Activated CD8-positive, alpha-beta T cell treated with anti-CD3 and anti-CD28 coated beads for 36 hours (primary cell): Measurements from ENCODE around the gene TROAP. TPM values are rescaled to one million over a fixed set of nuclear protein-coding genes. Genes with fewer than 3 reads are reported as not detected.
A peak's percentile ranks its signal among the peaks of the same experiment; 100 is the strongest.
"Not testable (repeated sequence)": the region's sequence is repeated elsewhere in the genome, so short reads cannot be mapped to it uniquely, and the experiment has no call there.

Source experiments
- ATAC-seq: fragments of 200-7000 bp; cut with Tn5 transposase; one replicate; pipeline ENCODE4 v1.10.0; 2021; ENCODE audit warnings: mild to moderate bottlenecking, moderate library complexity
- CTCF ChIA-PET: fragments of 350-600 bp; sonication (Branson Sonifier 250); formaldehyde crosslinking; loops from one replicate; lab custom pipeline; 2021; ENCODE audit warnings: antibody characterized with exemption; lab: Charles Lee
- POLR2A ChIA-PET: fragments of 350-600 bp; sonication (Branson Sonifier 250); formaldehyde crosslinking; loops from one replicate; lab custom pipeline; 2021; ENCODE audit warnings: antibody characterized with exemption; lab: Charles Lee
- DNase-seq: peaks from one replicate; pipeline ENCODE4 v3.0.0-alpha.2; 2020
- H3K27ac Mint-ChIP-seq: one replicate; pipeline ENCODE4 v1.8.0; 2021; ENCODE audit warnings: mild to moderate bottlenecking, mixed read lengths
- H3K27me3 Mint-ChIP-seq: one replicate; pipeline ENCODE4 v1.8.0; 2021; ENCODE audit warnings: mixed read lengths
- H3K36me3 Mint-ChIP-seq: one replicate; pipeline ENCODE4 v1.8.0; 2021; ENCODE audit warnings: low read depth, mixed read lengths
- H3K4me1 Mint-ChIP-seq: one replicate; pipeline ENCODE4 v1.8.0; 2021; ENCODE audit warnings: low read depth, mixed read lengths
- H3K4me3 Mint-ChIP-seq: one replicate; pipeline ENCODE4 v1.8.0; 2021; ENCODE audit warnings: mild to moderate bottlenecking, moderate library complexity, mixed read lengths
- H3K9me3 Mint-ChIP-seq: one replicate; pipeline ENCODE4 v1.8.0; 2021; ENCODE audit warnings: mixed read lengths
- intact Hi-C: fragments of 100-400 bp; cut with micrococcal nuclease; formaldehyde crosslinking; loops from one replicate; pipeline ENCODE4 v1.10.0; 2022
- total RNA-seq, 2 experiments: library from RNA; stranded (reverse); gene quantifications; one replicate each; pipeline ENCODE4 v1.2.3, GENCODE V29; 2021
- TF ChIP-seq, protein P1 (sequence below): fragments of 200-600 bp; IDR thresholded peaks from one replicate; pipeline ENCODE4 v1.8.0; 2022; ENCODE audit warnings: antibody characterized with exemption, mild to moderate bottlenecking

TROAP gene
- total RNA-seq, 2 experiments from 2014 or later, result 46.6 to 52.6 TPM

DNA sequence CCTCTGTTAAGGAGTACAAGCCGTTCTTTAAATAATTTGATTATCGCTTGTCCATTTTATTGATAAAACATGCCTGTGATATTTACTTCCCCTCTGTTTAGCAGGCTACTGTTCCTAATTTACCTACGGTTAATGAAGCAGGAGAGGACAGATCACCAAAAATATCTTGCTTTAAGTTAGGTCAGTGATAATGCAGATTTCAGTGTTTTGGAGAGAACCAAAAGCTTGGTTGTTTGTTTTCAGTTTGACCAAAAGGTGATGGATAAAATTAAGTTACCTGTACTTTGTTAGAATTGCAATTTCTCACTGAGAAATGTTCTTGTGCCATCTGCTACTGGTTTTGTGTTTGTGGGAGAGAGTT is 45.2 kb downstream of the TROAP start:
- Mint-ChIP-seq H3K4me1 (peaks cover 29% of the 10 kb centered on the region), H3K27me3 (no peaks in the 10 kb centered on the region), H3K4me3 (peak overlapping the region; percentile 74), H3K27ac (peak overlapping the region; percentile 55), H3K36me3 (no peaks in the 10 kb centered on the region), H3K9me3 (no peaks in the 10 kb centered on the region)
- ATAC-seq (no peak), DNase-seq (no peak)
- ChIA-PET CTCF (interaction anchor here (0.8 to 6.2 kb wide), 5 partner anchors 10 to 151 kb away, joined by 3 to 67 read pairs (median 20); partner anchors contain the start of gene TROAP), POLR2A (interaction anchor here (0.7 to 1.2 kb wide), 2 partner anchors 39 to 357 kb away, joined by 3 to 6 read pairs; no protein-coding TSS in a partner anchor)
- intact Hi-C loops, result no loop called here
- TF ChIP-seq, protein P1, sequence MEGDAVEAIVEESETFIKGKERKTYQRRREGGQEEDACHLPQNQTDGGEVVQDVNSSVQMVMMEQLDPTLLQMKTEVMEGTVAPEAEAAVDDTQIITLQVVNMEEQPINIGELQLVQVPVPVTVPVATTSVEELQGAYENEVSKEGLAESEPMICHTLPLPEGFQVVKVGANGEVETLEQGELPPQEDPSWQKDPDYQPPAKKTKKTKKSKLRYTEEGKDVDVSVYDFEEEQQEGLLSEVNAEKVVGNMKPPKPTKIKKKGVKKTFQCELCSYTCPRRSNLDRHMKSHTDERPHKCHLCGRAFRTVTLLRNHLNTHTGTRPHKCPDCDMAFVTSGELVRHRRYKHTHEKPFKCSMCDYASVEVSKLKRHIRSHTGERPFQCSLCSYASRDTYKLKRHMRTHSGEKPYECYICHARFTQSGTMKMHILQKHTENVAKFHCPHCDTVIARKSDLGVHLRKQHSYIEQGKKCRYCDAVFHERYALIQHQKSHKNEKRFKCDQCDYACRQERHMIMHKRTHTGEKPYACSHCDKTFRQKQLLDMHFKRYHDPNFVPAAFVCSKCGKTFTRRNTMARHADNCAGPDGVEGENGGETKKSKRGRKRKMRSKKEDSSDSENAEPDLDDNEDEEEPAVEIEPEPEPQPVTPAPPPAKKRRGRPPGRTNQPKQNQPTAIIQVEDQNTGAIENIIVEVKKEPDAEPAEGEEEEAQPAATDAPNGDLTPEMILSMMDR, result no peak

DNA sequence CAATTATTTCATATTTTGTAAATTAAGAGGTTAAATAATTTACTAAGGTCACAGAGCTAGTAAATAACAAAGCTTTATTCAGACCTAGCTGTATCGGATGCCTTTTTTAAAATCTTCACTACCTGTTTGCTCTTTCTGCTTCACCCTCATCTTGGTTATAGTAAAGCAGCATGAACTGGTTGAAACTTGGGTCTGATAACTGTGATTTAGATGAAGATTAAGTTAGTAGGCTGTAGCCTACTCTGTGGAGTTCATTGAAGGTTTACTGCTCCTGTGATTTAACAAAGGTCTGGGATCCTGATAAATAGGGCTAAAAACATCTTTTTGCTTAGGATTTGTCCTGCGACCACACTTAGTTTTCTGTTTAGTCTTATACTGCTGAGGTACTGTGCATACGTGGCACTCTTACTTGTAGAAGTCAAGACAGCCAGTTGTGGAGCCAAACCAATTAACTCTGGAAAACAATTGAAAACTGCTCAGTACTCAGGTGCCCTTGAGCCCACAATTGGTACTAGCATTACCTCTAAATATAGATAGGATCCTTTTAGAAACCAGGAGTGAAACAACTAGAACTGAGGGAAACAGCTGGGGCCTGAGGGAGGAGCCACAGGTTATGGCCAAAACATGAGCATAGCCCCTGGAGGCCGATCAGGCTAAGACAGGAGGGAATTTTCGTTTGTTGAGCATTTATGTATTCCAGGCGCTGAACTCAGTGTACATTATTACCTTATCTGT is 46.5 kb downstream of the TROAP start:
- Mint-ChIP-seq H3K27me3 (no peaks in the 10 kb centered on the region), H3K4me1 (peaks cover 29% of the 10 kb centered on the region), H3K4me3 (no peak overlapping the region), H3K9me3 (no peaks in the 10 kb centered on the region), H3K36me3 (no peaks in the 10 kb centered on the region), H3K27ac (no peak overlapping the region)
- CTCF ChIA-PET, result interaction anchor here (0.8 to 6.2 kb wide), 9 partner anchors 12 to 254 kb away, joined by 3 to 67 read pairs (median 4); partner anchors contain the start of genes DNAJC22 and PRPF40B
- TF ChIP-seq, protein P1, result peak; percentile 56
- ATAC-seq (no peak), DNase-seq (peak; percentile 70)
- POLR2A ChIA-PET, result interaction anchor here (1.0 kb wide), 1 partner anchor 10 kb away, joined by 3 read pairs; no protein-coding TSS in a partner anchor
- intact Hi-C loops, result no loop called here

DNA sequence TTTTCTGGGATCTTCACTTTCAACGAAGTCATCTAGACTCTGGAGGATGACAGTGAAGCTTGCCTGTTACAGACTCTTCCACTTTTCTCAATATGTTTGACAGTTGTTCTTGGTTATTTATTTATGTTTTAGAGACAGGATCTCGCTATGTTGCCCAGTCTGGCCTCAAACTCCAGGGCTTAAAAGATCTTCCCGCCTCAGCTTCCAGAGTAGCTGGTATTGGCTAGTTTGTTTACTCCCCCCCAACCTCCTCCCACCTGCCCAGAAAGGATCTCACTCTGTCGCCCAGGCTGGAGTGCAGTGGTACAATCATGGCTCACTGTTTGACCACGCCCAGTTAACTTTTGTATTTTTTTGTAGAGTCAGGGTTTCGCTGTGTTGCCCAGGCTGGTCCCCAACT is 47.5 kb downstream of the TROAP start:
- ChIA-PET CTCF (interaction anchor here (0.6 to 6.2 kb wide), 8 partner anchors 13 to 253 kb away, joined by 3 to 67 read pairs (median 4); partner anchors contain the start of gene PRPF40B), POLR2A (interaction anchor here (1.0 kb wide), 1 partner anchor 11 kb away, joined by 3 read pairs; no protein-coding TSS in a partner anchor)
- TF ChIP-seq, protein P1, result no peak
- H3K4me3 Mint-ChIP-seq, result no peak overlapping the region
- H3K9me3 Mint-ChIP-seq, result no peaks in the 10 kb centered on the region
- peaks cover 30% of the 10 kb centered on the region for H3K4me1 Mint-ChIP-seq
- no peak for DNase-seq
- no peaks in the 10 kb centered on the region for H3K36me3 Mint-ChIP-seq
- H3K27ac Mint-ChIP-seq, result no peak overlapping the region
- intact Hi-C loops, result no loop called here
- ATAC-seq, result no peak
- H3K27me3 Mint-ChIP-seq, result no peaks in the 10 kb centered on the region

DNA sequence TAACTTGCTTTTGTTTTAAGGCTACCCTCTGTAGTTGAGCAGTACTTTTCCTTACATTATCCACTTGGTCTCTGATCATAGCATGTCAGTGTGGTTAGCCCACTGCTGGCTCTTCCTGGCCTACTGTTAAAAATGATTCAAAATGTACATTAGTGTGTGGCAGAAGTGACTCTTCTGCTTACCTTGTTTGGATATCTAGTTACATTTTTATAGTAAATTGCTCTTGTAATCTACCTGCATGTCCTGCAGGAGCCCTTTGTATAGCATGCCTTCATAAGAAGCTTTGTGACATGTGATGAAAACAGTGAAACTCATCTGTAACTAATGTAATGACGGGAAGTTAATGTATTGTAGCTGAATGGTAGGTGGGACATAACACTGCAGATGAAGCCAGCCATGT is 52.4 kb downstream of the TROAP start:
- peaks cover 6% of the 10 kb centered on the region for H3K4me1 Mint-ChIP-seq
- TF ChIP-seq, protein P1, result no peak
- no peaks in the 10 kb centered on the region for H3K9me3 Mint-ChIP-seq
- ATAC-seq, result peak; percentile 34
- H3K36me3 Mint-ChIP-seq, result no peaks in the 10 kb centered on the region
- no peak overlapping the region for H3K27ac Mint-ChIP-seq
- DNase-seq, result no peak
- POLR2A ChIA-PET, result no interaction called here
- intact Hi-C loops, result no loop called here
- CTCF ChIA-PET, result interaction anchor here (1.0 to 3.4 kb wide), 5 partner anchors 14 to 139 kb away, joined by 3 to 12 read pairs (median 5); partner anchors contain the start of gene DNAJC22
- H3K27me3 Mint-ChIP-seq, result no peaks in the 10 kb centered on the region
- no peak overlapping the region for H3K4me3 Mint-ChIP-seq

DNA sequence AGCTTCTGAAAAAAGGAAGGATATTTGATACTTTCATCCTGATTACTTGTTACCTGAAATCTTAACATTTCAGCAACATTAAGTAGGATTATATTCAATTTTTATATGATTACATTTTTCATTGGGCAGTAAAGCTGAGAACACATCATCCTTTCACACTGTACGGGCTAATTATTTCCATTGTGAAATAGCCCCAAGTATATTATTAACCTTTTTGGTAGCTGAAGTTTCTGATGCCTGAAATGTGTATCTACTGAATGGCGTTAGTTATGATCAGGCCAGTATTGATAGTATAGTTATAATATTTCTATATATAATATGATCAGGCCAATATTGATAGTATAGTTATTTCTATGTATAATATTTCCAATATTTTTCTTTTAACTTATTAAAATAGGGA is 54.3 kb downstream of the TROAP start:
- POLR2A ChIA-PET, result interaction anchor here (0.8 kb wide), 1 partner anchor 10 kb away, joined by 3 read pairs; the partner anchor contains the start of gene SPATS2
- Mint-ChIP-seq H3K36me3 (no peaks in the 10 kb centered on the region), H3K27me3 (no peaks in the 10 kb centered on the region), H3K4me1 (peaks cover 4% of the 10 kb centered on the region), H3K4me3 (no peak overlapping the region), H3K27ac (no peak overlapping the region), H3K9me3 (no peaks in the 10 kb centered on the region)
- CTCF ChIA-PET, result interaction anchor here (0.9 to 3.4 kb wide), 4 partner anchors 11 to 89 kb away, joined by 3 to 12 read pairs (median 6); partner anchors contain the start of gene DNAJC22
- intact Hi-C loops, result no loop called here
- ATAC-seq, result no peak
- DNase-seq, result no peak
- TF ChIP-seq, protein P1, result no peak

DNA sequence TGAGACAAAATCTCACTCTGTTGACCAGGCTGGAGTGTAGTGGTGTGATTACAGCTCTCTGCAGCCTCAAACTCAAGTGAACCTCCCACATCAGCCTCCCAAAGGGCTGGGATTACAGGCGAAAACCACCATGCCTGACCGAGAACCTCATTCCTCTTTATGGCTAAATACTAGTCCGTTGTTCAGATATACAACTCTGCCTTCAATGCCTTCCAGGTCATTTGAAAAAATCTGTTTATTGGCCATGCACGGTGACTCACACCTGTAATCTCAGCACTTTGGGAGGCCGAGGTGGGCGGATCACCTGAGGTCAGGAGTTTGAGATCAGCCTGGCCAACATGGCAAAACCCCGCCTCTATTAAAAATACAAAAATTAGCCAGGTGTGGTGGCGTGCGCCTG is 57.1 kb downstream of the TROAP start:
- H3K4me3 Mint-ChIP-seq, DNase-seq, H3K9me3 Mint-ChIP-seq, CTCF ChIA-PET, H3K36me3 Mint-ChIP-seq, POLR2A ChIA-PET, intact Hi-C loops, ATAC-seq, H3K27ac Mint-ChIP-seq, H3K27me3 Mint-ChIP-seq, H3K4me1 Mint-ChIP-seq: not testable (repeated sequence)
